G401.6 (cell line): Measurements from ENCODE around the gene NCL.
"Not testable (repeated sequence)": the region's sequence is repeated elsewhere in the genome, so short reads cannot be mapped to it uniquely, and the experiment has no call there.

Source experiments
- FAIRE-seq: peaks from 2 replicates; lab custom pipeline; 2012; peaks lifted over from hg19 to GRCh38; lab: Jason Lieb, UNC

Gene NCL

DNA sequence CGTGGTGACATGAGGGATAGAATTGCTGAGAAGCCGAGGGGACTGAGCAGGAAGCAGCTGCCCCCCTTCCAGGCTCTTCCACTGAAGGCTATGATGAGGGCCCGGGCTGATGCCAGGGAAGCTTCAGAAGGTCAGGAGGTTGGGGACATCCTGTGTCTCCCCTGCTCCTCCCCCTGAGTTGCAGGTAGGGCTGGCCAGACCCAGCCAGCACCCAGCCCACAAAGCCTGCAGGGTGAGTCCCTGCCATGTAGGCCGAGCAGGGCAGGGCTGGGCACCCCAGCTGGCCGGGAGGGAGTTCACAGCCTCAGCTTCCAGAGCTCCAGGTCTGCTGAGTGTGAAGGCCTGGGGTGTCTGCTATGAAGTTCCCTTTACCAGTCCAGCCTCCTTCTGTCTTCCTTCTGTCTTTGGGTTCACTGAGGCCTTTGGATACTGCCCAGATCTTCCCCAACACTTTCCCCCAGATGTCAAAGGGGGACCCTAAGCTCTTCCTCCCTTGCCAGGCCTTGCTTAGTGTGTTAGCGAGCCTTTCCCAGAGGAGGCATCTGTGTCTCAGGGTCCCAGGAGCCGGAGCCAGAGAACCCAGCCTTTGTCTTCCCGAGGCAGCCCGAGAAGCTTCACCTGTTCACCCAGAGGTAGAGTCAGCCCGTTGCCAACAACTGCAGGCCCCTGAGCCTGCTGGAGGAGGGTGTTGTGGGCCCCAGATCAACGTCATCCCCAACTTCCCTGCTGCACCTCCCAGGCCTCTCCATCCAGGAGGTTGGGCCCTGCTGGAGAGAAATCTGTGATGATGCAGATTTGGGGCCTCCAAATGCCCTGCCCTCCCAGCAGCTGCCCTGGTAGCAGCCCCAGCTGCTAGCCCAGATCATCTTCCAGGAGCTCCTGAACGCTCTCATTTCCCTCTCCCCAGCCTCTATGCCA lies 3.6 kb upstream of the NCL start:
- FAIRE-seq, result no peak

DNA sequence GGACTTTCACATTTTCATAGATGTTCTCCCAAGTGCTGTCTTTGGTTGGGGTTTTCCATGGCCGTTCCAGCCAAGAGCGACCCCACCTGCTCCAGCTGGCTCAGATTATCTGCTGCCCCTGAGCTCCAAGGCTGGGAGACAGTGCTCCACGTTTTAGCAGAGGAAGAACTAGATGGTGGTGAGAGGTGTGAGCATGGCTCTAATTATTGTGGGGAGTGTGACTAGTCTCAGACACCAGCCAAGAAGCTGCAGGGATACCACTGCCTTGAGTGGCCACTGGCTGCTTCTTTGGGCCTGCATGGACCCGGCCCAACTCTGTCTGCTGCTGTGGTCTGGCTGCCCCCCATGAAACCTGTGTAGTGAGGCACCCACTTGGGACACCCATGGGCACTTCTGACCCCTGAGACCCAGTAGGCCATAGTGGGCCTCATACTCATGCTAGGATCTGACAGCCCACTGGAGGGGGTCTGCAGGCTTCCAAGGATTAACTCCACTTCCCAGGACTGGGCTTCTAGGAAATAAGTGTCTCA lies 2.8 kb upstream of the NCL start:
- no peak for FAIRE-seq

DNA sequence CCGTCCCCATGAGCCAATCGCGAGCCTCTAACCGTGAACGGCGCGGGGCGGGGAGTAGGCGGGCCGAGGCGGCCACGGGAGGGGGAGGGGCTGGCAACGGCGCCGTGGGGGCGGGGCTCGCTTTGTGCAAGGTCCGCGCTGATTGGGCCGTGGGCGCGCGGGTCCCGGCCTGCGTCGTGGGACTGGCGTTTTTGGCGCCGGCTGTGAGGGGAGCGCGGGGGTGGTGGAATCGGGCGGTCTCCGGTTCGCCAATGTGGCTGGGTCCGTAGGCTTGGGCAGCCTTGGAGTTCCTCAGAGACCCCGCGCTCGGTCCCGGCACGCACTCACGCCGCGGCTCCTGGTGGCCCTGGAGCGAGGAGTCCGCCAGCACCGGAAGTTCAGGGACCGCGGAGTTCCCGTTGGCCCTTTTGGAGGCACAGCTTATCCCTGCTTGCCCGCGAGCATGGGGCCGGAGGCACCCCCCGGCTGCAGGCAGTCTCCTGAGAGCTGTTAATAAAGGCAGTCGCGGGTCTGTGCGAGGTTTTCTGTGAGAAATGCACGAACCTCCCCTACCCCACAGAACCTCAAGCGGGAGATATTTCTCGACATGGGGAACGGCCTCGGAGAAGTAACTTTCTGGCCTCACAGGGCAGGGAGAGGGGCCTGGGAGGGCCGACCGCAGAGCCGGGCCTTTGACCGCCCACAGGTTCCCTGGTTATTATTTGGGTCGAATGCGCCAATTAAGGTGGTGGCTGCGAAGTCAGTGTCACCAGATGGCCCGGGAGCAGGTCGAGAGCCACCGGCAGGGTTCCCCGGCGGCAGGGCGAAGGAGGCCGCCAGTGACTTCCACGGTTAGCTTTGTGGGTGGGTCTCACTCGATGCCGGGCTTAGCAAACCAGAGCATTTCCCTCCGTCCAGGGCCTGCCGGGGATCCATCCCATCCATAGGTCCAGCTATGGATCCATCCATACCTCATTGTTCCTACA lies 574 bp upstream of the NCL start:
- FAIRE-seq, result no peak

DNA sequence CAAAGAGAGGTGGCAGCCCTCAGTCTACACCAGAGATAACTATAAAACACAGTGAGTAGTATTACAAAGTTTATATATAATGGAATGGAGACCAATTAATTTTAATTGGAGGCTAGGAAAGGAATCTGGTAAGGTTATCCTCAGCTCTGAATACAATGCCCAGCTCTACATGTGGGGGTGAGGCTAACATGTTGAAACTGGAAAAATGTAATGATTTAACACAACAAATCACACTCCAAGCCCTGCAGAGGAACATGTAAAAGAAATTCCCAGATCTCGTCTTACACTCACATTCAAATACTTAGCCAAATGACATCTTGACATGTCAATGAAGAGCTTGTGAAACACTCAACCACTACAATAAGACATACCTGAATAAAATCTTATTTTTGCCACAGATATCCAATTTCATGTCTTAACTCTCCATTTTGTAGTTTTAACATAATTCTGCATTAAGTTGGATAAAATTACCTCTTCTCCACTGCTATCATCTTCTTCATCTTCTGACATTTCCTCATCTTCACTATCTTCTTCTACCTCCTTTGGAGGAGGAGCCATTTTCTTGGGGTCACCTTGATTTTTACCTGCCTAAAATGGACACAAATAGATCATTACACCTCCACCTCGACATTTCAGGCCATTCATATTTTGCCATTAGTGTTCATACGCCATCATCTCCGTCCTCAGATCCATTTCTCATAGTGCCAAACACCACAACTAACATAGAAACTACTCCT lies 1.4 kb downstream of the NCL start:
- FAIRE-seq, result no peak

DNA sequence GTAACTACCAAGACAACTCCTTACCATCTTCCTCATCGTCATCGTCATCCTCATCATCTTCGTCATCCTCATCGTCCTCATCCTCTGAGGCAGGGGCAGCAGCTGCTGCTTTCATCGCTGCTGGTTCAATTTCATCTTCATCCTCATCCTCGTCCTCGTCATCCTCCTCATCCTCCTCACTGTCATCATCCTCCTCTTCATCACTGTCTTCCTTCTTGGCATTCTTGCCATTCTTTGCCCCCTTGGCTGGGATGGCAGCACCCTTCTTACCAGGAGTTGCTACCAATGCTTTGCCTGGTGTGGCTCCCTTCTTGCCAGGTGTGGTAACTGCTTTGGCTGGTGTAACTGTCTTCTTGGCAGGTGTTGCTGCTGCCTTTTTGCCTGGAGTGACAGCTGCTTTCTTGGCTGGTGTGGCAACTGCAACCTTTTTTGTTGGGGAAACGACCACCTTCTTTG lies 2.7 kb downstream of the NCL start:
- no peak for FAIRE-seq

DNA sequence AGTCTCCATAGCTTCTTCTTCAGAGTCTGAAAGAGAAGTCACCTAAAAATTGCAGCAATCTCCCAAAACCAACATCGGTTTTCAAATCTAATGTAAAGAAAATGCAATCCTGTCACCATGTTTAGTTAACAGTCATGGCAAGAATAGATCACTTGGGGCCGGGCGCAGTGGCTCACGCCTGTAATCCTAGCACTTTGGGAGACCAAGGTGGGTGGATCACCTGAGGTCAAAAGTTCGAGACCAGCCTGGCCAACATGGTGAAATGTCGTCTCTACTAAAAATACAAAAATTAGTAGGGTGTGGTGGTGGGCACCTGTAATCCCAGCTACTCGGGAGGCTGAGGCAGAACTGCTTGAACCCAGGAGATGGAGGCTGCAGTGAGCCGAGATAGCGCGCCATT lies 3.4 kb downstream of the NCL start:
- FAIRE-seq, result not testable (repeated sequence)

DNA sequence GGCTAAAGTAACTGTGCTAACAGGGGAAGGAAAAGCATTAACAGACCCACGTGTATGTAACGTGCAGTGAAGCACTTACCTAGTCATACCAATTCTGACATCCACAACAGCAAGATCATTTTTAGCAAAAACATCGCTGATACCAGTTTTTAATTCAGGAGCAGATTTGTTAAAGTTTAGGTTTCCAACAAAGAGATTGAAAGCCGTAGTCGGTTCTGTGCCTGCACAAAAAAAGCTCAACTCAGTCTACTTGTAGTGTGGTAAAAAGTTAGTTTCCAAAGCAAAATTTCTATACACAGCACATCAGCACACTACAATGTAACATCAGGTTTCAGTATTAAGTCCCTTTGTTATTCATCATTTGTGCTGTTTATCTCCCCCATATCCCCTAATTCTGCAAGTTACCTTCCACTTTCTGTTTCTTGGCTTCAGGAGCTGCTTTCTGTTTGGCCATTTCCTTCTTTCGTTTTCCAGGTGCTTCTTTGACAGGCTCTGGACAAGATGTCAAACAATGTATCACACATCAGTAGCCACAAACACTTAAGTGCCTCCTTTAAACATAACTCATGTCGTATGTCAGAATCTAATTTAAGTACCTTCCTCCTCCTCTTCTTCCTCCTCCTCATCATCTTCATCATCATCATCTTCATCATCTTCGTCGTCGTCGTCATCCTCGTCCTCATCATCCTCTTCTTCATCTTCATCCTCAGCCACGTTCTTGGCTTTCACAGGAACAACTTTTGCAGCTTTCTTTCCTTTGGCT lies 4.0 kb downstream of the NCL start:
- FAIRE-seq, result no peak

DNA sequence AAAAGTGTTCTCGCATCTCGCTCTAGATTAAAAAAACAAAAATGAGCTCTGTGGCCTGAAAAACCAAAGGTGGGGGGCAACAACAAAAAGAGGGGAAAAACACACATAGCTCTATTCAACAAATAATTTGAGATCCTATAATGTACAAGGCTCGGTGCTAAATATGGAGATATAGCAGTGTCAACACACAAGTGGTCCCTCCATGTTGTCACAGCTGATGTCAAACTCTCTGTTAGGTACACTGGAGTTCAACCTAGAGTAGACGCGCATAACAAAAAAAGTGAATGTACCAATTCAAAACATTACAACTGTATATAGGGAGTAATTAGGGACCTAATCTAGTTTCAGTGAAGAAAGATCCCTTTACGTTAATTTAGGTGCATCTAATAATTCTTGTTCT lies 5.9 kb downstream of the NCL start:
- FAIRE-seq, result no peak

DNA sequence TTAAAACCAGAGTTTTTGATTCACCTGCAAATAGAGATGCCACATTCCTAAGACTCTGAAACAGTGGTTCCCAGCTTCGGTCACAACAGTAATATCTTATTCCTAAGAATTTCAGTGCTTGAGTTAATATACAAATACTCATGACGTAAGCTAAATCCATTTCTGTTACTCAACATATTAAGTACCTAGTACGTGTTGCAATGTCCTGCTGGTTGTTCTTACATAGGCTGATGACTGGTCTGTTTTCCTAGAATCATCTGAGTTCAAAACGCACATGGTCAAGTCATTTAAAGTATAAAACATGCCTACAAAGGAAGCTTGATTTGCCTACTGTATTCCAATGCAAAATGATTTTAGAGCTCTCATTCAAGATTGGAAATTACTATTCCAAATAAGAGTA lies 7.2 kb downstream of the NCL start:
- no peak for FAIRE-seq

DNA sequence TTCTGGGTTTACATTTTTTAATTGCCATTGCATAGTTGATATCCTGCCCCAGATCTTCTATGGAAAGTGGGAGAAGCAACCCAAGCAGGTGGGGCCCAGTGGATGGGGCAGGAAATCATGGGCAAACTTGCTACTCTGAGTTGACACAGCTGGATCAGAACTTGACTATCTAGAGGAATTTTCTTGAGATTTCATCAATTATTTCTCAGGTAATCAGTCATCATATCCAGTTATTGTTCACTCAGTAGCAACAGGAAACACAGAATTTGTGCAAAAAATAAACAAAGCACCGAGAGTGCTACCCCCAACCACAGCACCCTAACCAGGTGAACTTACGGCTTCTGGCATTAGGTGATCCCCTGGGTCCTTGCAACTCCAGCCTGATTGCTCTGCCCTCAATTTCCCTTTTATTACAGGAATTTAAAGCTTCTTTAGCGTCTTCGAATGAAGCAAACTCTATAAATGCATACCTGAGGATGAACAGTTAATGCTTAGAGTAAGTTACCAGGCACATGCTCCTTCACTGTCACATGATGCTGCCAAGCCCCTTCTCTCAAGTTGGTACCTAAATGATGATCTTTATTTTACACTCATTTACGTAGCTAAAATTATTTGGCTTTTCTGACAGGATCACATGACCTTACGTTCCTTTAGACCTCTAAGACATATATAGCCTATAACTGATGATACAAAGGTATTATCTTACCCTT lies 7.8 kb downstream of the NCL start:
- FAIRE-seq, result no peak

DNA sequence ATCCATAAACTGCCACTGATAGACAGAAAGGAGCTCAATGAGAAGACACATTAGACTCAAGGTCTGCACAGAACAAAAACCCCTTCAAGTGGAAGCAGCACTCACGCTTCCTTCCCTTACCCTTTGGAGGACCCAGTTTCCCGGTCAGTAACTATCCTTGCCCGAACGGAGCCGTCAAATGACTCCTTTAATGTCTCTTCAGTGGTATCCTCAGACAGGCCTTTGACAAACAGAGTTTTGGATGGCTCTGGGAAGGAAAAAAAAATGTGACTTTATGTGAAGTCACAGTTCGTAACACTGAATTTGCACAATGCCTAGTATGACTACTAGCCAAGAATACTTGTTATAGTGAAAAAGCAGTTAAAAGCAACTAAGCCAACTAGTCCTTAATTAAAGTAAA lies 8.4 kb downstream of the NCL start:
- no peak for FAIRE-seq

DNA sequence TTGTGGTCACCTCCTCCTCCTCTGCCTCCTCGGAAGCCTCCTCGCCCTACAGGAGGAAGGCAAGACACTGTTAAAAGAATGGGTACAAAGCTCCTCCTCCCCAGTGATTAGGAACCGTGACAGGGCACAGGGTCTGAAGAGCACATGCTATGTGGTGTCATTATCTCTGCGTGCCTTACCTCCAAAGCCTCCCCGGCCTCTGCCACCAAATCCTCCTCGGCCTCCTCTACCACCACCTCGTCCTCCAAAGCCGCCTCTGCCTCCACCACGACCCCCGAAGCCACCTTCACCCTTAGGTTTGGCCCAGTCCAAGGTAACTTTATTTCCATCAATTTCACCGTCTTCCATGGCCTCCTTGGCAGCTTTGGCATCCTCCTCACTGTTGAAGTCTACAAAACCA lies 9.1 kb downstream of the NCL start:
- FAIRE-seq, result no peak

DNA sequence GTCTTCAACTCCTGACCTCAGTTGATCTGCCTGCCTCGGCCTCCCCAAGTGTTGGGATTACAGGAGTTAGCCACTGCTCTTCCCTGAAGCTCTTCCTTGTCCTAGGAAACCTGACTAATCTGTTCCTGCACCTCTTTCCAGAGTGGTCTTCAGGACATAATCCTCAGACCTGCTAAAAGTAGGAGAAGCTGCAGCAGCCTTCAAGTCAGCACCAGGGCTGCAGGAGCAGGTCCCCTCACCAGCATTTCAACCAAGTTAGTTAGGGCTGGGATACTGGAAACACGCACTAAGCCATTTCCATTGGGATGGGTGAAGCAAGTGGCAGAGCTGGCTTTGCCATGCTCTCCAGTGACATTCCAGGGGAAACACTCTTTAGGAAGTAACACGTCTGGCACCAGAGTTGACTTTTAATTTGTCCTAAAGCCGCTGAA lies 9.9 kb downstream of the NCL start:
- no peak for FAIRE-seq

DNA sequence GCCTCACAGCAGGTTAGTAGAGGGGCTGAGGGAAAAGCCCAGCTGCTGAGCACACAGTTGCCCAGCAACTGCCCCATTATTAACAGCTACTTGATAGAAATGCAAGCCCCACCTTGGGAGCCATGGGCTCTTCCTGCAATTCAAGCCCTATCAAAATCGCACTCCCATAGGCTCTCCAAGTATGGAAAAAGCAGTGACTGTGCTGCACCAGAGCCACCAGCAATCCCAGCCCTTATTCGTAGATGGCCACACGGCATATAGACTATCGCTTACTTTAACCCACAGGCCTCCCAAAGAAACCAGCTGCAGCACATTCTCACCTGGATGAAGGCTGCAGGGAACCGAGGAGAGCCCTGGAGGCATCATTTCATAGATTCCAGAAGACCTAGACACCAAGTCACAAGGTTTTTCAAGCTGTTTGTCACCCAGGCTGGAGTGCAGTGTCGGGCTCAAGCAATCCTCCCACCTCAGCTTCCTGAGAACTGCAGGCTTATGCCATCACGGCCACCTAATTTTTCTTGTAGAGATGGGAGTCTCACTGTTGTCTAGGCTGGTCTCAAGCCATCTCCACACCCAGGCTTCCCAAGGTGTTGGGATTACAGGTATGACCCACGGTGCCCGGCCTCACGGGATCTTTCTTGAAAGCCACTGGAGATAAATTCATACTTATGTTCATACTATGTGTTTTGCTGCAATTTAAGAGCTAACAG lies 11.3 kb downstream of the NCL start:
- FAIRE-seq, result peak; percentile 98

DNA sequence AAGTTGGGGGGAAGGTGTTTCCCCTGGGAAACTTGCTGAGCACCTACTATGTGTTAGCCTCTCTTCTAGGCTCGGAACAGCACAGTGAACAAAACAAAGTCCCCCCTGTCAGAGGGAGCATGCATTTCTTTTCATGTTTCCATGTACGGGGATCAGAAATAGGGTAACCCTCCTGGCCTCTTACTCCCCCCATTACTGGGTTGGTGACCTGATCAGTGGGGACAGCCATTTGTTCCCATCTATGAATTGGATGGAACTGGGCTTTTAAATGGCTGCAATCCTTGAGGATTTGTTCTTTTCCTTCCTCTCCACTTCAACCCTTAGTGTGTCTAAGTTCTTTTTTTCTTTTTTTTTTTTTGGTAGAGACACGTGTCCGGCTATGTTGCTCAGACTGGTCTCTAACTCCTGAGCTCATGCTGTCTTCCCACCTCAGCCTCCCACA lies 13.7 kb downstream of the NCL start:
- FAIRE-seq, result no peak

DNA sequence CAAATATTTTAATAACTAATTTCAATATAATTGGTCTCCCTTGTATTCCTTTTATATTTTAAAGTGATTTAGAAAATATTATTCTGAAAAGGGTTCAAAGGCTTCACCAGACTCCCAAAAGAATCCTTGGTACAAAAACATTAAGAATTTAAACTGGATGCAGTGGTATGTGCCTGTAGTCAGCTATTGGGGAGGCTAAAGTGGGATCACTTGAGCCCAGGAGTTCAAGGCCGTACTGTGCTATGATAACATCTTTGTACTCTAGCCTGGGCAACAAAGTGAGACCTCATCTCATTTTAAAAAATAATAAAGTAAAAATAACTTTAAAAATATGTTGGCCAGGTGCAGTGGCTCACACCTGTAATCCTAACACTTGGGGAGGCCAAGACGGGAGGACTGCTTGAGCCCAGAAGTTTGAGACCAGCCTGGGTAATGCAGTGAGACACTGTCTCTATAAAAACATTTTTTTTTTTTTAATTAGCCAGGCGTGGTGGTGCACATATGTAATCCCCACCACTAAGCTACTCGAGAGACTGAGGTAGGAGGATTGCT lies 14.7 kb downstream of the NCL start:
- peak; percentile 49 for FAIRE-seq

DNA sequence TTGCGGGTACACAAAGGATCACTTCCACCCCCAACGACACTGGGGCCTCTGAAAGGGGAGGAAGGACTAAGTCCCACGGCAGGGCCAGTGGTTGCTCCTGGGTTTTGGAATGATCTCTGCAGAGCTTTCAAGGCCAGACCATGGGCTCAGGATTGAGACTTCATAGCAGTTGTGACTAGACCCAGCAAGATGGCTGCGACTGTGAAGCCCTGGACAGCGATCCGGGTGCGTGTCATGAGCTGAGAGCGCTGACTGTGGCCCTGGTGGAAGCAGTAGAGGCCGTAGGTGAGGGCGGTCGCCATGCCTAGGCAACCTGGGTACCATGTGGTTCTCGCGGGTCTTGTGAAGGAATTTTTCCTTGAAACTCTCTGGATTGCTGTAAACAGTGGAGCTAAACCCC lies 27.3 kb downstream of the NCL start:
- FAIRE-seq, result no peak

DNA sequence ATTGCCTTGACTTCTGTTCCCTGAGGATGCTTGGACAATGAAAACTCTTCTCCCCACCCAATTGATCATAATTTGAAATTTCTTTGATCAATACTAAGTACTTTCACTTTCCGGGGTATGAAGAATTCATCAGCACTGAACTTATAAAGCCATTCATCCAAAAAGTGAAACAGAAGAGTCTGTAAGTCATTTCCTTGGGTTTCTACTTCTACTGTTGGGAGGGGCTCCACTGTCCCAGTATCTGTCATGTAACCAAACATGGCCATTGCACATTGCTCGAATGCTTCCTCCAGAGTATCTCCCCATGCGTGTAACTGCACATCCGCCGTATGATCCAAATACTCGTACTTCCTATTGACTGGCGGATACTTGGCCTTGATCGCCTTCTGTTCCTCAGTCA lies 30.3 kb downstream of the NCL start:
- no peak for FAIRE-seq

DNA sequence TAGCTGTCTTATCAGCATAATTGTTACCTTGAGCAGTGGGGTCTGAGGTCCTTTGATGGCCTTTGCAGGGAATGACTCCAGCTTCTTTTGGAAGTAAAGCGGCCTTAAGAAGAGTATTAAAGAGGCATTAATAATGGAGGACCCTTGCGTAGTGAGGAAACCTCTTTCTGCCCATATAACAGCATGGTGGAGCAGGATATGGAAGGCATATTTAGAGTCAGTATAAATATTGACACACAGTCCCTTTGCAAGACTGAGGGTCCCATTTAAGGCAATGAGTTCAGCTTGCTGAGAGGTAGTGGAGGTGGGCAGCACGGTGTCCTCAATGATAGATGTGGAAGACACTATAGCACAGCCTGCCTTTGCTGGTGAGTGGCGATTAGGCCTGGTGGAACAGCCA lies 32.7 kb downstream of the NCL start:
- FAIRE-seq, result no peak

DNA sequence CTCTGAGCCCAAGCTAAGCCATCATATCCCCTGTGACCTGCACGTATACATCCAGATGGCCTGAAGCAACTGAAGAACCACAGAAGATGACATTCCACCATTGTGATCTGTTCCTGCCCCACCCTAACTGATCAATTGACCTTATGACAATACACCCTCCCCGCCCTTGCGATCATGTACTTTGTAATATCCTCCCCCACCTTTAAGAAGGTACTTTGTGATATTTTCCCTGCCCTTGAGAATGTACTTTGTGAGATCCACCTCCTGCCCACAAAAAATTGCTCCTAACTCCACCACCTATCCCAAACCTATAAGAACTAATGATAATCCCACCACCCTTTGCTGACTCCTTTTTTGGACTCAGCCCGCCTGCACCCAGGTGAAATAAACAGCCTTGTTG lies 33.8 kb downstream of the NCL start:
- not testable (repeated sequence) for FAIRE-seq
